Measurements from ENCODE around the gene CDY2B. TPM values are rescaled to one million over a fixed set of nuclear protein-coding genes. Genes with fewer than 3 reads are reported as not detected.
"Not testable (repeated sequence)": the region's sequence is repeated elsewhere in the genome, so short reads cannot be mapped to it uniquely, and the experiment has no call there.

Gene CDY2B, protein sequence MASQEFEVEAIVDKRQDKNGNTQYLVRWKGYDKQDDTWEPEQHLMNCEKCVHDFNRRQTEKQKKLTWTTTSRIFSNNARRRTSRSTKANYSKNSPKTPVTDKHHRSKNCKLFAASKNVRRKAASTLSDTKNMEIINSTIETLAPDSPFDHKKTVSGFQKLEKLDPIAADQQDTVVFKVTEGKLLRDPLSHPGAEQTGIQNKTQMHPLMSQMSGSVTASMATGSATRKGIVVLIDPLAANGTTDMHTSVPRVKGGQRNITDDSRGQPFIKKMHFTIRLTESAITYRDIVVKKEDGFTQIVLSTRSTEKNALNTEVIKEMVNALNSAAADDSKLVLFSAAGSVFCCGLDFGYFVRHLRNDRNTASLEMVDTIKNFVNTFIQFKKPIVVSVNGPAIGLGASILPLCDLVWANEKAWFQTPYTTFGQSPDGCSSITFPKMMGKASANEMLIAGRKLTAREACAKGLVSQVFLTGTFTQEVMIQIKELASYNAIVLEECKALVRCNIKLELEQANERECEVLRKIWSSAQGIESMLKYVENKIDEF
- not detected in 2 replicates for total RNA-seq (2014; rRNA removed; shearing (Covaris generic))

DNA sequence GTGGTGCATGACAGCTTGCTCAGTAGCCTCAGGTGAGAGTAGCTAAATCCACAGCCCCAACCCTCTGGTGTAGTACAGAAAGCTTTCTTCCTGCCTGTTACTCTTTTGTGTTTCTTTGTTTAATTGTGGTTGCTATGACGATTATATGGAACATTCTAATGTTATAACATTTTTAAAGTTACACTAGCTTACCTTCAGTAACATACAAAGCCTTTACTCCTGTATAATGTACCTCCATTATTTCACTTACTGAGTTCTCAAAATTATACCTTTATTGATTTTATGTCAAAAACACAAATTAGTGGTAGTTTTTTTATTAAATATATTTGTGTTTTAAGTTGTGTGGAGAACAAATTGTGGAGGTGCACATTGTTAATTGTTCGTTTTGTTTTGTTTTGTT is at the start of gene CDY2B:
TSS of gene CDY2B (minus strand) at position 101 of the 400 bp plus-strand sequence. CDS start 328 bp downstream, outside the sequence.
- in situ Hi-C loops (cut with HindIII; ENCODE audit: low sequenced_read_pairs) = not testable (repeated sequence)

GRCh38 chrY:17908009-17908408 is 28.0 kb upstream of the CDY2B start:
- DNase-seq (ENCODE audit: low spot score); in situ Hi-C loops (cut with HindIII; ENCODE audit: low sequenced_read_pairs): not testable (repeated sequence)

More for the DNA sequence above, at the start of gene CDY2B:
- DNase-seq (ENCODE audit: low spot score) = not testable (repeated sequence)

GRCh38 chrY:17907351-17907750 is 27.3 kb upstream of the CDY2B start:
- in situ Hi-C loops (cut with HindIII; ENCODE audit: low sequenced_read_pairs); DNase-seq (ENCODE audit: low spot score): not testable (repeated sequence)

- DNase-seq (ENCODE audit: low spot score); in situ Hi-C loops (cut with HindIII; ENCODE audit: low sequenced_read_pairs): not testable (repeated sequence)
Observed at GRCh38 chrY:17881697-17882096, 1.7 kb upstream of the CDY2B start.

- DNase-seq (ENCODE audit: low spot score); in situ Hi-C loops (cut with HindIII; ENCODE audit: low sequenced_read_pairs): not testable (repeated sequence)
Observed at GRCh38 chrY:17876767-17877166, 3.3 kb downstream of the CDY2B start.

DNA sequence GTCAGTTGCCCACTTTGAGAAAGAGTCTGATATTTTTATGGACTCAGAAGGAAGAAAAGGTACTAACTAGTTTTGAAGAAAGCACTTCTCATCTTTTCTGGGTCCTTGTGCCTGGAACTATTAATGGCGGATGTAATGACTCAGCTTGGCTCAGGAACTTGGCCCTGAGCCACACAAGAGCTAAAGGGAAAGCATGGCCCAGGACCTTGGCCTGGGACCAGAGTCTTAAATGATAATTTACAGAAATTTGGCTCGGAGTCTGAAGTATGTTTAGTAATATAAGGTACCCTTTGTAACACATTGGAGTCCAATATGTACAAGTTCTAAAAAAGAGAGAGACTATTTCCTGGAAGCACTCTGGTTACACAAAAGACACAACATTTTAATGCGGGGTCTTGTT is 4.6 kb downstream of the CDY2B start:
- DNase-seq (ENCODE audit: low spot score); in situ Hi-C loops (cut with HindIII; ENCODE audit: low sequenced_read_pairs): not testable (repeated sequence)

DNA sequence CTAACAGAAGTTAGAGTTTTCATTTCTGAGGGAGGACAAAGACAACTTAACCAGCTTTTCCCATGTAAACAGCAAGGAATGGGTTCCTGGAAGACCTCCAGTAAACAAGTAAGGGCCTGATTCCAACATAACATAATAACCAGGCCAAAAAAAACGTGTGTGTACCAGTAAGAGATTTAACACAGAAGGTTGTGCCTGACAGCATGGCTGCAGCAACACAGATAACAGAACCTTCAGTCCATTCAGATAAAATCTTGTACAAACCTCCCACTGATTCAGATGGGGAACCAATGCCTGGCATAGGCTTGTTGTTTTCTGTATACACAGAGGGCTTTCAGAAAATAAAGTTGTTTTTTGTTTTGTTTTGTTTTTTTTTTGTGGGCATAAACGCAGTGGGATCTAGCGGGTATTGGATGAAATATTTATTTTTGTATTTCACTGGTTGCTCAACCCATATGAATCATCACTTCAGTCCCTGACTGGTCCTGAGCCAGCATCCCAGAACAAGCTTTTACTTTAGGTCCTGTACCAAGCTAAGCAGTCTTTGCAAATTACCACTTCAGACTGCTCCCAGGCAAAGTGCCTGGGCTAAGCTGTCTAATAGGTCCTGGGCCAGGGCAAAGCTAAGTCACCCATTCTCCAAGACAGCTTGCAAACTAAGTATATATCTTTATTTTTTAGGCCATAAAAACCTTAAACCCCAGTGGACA is 8.7 kb downstream of the CDY2B start:
- DNase-seq (ENCODE audit: low spot score); in situ Hi-C loops (cut with HindIII; ENCODE audit: low sequenced_read_pairs): not testable (repeated sequence)

GRCh38 chrY:17870737-17871136 is 9.3 kb downstream of the CDY2B start:
- DNase-seq (ENCODE audit: low spot score); in situ Hi-C loops (cut with HindIII; ENCODE audit: low sequenced_read_pairs): not testable (repeated sequence)

- in situ Hi-C loops (cut with HindIII; ENCODE audit: low sequenced_read_pairs); DNase-seq (ENCODE audit: low spot score): not testable (repeated sequence)
Observed at GRCh38 chrY:17867850-17868249, 12.2 kb downstream of the CDY2B start.

GRCh38 chrY:17860634-17861033 is 19.4 kb downstream of the CDY2B start:
- in situ Hi-C loops (cut with HindIII; ENCODE audit: low sequenced_read_pairs); DNase-seq (ENCODE audit: low spot score): not testable (repeated sequence)

DNA sequence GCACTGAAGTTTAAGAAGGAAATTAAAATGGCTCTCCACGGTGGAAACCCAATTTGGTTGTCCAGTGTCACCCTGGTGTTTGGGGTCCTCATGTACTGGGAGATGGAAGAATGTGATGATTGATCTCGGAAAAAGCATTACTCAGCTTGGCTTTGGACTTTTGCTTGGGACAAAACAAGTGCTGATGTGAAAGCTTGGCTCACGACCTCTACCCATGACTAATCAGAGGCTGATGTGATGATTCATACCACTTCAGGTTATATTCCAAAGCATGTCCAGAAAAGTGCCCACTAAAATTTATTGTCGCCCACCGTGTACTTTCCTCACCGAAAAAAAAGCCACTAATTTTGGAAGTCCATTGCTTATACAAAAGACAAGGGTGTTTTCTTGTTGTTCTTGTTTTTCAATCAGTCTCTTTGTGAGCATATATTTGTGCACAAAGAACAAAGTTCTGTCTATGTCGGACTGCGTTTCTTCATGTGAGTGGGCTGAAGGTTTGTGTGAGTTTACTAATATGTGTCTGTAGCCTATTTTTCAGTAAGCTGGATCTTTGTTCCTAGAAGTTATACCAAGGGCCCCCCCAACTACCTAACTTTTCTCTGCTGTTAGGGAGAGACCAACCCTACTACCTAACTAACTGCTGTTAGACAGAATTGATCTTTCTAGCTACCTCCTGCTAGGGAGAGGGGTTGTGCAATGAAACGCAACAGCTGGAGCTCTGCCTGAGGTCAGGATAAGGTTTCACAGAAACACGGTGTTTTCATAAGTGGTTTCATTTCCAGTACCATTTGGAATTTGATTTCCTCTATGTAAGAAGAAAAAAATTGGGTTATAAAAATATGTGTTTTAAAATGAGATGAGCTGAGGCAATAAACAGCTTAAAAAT is 22.8 kb downstream of the CDY2B start:
- DNase-seq (ENCODE audit: low spot score); in situ Hi-C loops (cut with HindIII; ENCODE audit: low sequenced_read_pairs): not testable (repeated sequence)

GRCh38 chrY:17856508-17856907 is 23.5 kb downstream of the CDY2B start:
- DNase-seq (ENCODE audit: low spot score); in situ Hi-C loops (cut with HindIII; ENCODE audit: low sequenced_read_pairs): not testable (repeated sequence)

GRCh38 chrY:17849131-17849530 is 30.9 kb downstream of the CDY2B start:
- in situ Hi-C loops (cut with HindIII; ENCODE audit: low sequenced_read_pairs); DNase-seq (ENCODE audit: low spot score): not testable (repeated sequence)

GRCh38 chrY:17832149-17832548 is 47.9 kb downstream of the CDY2B start:
- DNase-seq (ENCODE audit: low spot score); in situ Hi-C loops (cut with HindIII; ENCODE audit: low sequenced_read_pairs): not testable (repeated sequence)

Other genes with a start within 250 kb of the CDY2B start
- not detected in 2 replicates for gene CDY2A, start 145.6 kb upstream of the CDY2B start, total RNA-seq (2014; rRNA removed; shearing (Covaris generic))